DND-41 (cell line): ENCODE data around the gene ZXDC.

Experiments used
- ATAC-seq: fragments of 200-7000 bp; cut with Tn5 transposase; 3 replicates; pipeline ENCODE4 v1.9.1; 2021; ENCODE audit warnings: low read depth; ENCODE audit not compliant: insufficient read depth
- DNase-seq: peaks from one replicate; pipeline ENCODE4 v3.0.0-alpha.2; 2020
- H2AFZ ChIP-seq: 2 replicates; pipeline ENCODE4 v1.6.0; 2012; ENCODE audit warnings: low read depth, low read length
- H3K27ac ChIP-seq: 2 replicates; pipeline ENCODE4 v1.5.1; 2012; ENCODE audit warnings: low read length, inconsistent platforms
- H3K27me3 ChIP-seq: fragments of 200-600 bp; sonication (generic); 2 replicates; pipeline ENCODE4 v1.6.0; 2012; ENCODE audit warnings: low read length, mild to moderate bottlenecking, inconsistent platforms; ENCODE audit not compliant: insufficient read depth, poor library complexity
- H3K36me3 ChIP-seq: 2 replicates; pipeline ENCODE4 v1.5.1; 2012; ENCODE audit warnings: low read length, inconsistent platforms; ENCODE audit not compliant: insufficient read depth
- H3K4me1 ChIP-seq: 2 replicates; pipeline ENCODE4 v1.5.1; 2012; ENCODE audit warnings: mild to moderate bottlenecking, low read length; ENCODE audit not compliant: insufficient read depth
- H3K4me2 ChIP-seq: 2 replicates; pipeline ENCODE4 v1.6.0; 2012; ENCODE audit warnings: mild to moderate bottlenecking, moderate library complexity, low read length, inconsistent platforms; ENCODE audit not compliant: insufficient read depth
- H3K4me3 ChIP-seq, 2 experiments: fragments of 200-600 bp in 1 of 2; shearing (Covaris generic) in 1 of 2; 2 replicates each; pipeline ENCODE4 v1.5.1; 2012 to 2016; ENCODE audit warnings: inconsistent platforms in 2 of 2, low read length in 2 of 2, mild to moderate bottlenecking in 2 of 2, low read depth in 1 of 2, moderate library complexity in 1 of 2
- H3K79me2 ChIP-seq: 2 replicates; pipeline ENCODE4 v1.6.0; 2012; ENCODE audit warnings: low read length, inconsistent platforms; ENCODE audit not compliant: insufficient read depth
- H3K9ac ChIP-seq: 2 replicates; pipeline ENCODE4 v1.6.0; 2012; ENCODE audit warnings: low read depth, mild to moderate bottlenecking, inconsistent platforms, low read length, moderate library complexity
- H3K9me3 ChIP-seq: 2 replicates; pipeline ENCODE4 v1.5.1; 2012; ENCODE audit warnings: low read length, moderate library complexity, mild to moderate bottlenecking, inconsistent platforms; ENCODE audit not compliant: insufficient read depth, severe bottlenecking
- H4K20me1 ChIP-seq: 2 replicates; pipeline ENCODE4 v1.6.0; 2012; ENCODE audit warnings: low read length; ENCODE audit not compliant: insufficient read depth
- CTCF ChIP-seq: IDR thresholded peaks from 2 replicates; pipeline ENCODE4 v1.5.1; 2012; ENCODE audit warnings: borderline replicate concordance, low read length, moderate library complexity, mild to moderate bottlenecking; ENCODE audit not compliant: poor library complexity, severe bottlenecking; ENCODE audit errors: extremely low read depth
- EZH2 ChIP-seq: IDR thresholded peaks from 3 replicates; pipeline ENCODE4 v1.6.1; 2012; ENCODE audit warnings: borderline replicate concordance, low read depth, mild to moderate bottlenecking, moderate library complexity, low read length, inconsistent platforms; ENCODE audit not compliant: severe bottlenecking

ZXDC gene

GRCh38 chr3:126401611-126402160, 74.0 kb downstream of the ZXDC start:
- no peaks in the 10 kb centered on the region for H3K36me3 ChIP-seq
- H3K27me3 ChIP-seq: no peaks in the 10 kb centered on the region
- H3K4me2 ChIP-seq: no peak overlapping the region
- H3K9ac ChIP-seq: no peak overlapping the region
- no peak for ATAC-seq
- no peak overlapping the region for H2AFZ ChIP-seq
- H3K9me3 ChIP-seq: no peaks in the 10 kb centered on the region
- H3K27ac ChIP-seq: no peak overlapping the region
- no peaks in the 10 kb centered on the region for H4K20me1 ChIP-seq
- no peaks in the 10 kb centered on the region for H3K79me2 ChIP-seq
- TF ChIP-seq CTCF (no peak), EZH2 (no peak)
- H3K4me1 ChIP-seq: no peaks in the 10 kb centered on the region
- no peak overlapping the region for H3K4me3 ChIP-seq
- no peak for DNase-seq

- no peaks in the 10 kb centered on the region for H3K27me3 ChIP-seq
- H3K36me3 ChIP-seq: no peaks in the 10 kb centered on the region
- no peak for TF ChIP-seq CTCF
- TF ChIP-seq EZH2: no peak
- no peak overlapping the region for H3K9ac ChIP-seq
- no peak for ATAC-seq
- DNase-seq: no peak
- no peaks in the 10 kb centered on the region for H3K4me1 ChIP-seq
- no peak overlapping the region for H3K4me2 ChIP-seq
- no peaks in the 10 kb centered on the region for H4K20me1 ChIP-seq
- no peak overlapping the region for H3K27ac ChIP-seq
- H3K4me3 ChIP-seq: no peak overlapping the region
- H3K9me3 ChIP-seq: no peaks in the 10 kb centered on the region
- H3K79me2 ChIP-seq: no peaks in the 10 kb centered on the region
- H2AFZ ChIP-seq: no peak overlapping the region
Measured at GRCh38 chr3:126399756-126400155, 75.9 kb downstream of the ZXDC start.

- Histone ChIP-seq H3K4me1 (no peaks in the 10 kb centered on the region), H3K9ac (no peak overlapping the region), H3K36me3 (no peaks in the 10 kb centered on the region), H3K4me3 (no peak overlapping the region), H3K4me2 (no peak overlapping the region), H2AFZ (no peak overlapping the region), H3K79me2 (no peaks in the 10 kb centered on the region), H3K27ac (no peak overlapping the region), H4K20me1 (no peaks in the 10 kb centered on the region), H3K27me3 (no peaks in the 10 kb centered on the region), H3K9me3 (no peaks in the 10 kb centered on the region)
- DNase-seq (no peak), ATAC-seq (no peak)
- TF ChIP-seq CTCF (no peak), EZH2 (no peak)
Measured at GRCh38 chr3:126399351-126399735, 76.3 kb downstream of the ZXDC start.
